Erythroblast (primary cell): ENCODE results near the gene DENR.

Experiments
- GATA1 ChIP-seq: IDR thresholded peaks from 2 replicates; pipeline ENCODE4 v1.6.1; 2011; ENCODE audit warnings: low read depth, mild to moderate bottlenecking, control low read depth, low read length, moderate library complexity
- POLR2A ChIP-seq: IDR thresholded peaks from 2 replicates; pipeline ENCODE4 v1.6.1; 2011; ENCODE audit warnings: mild to moderate bottlenecking, low read length

GRCh38 chr12:122811777-122812176 is 59.2 kb downstream of the DENR start:
- TF ChIP-seq POLR2A (no peak), GATA1 (no peak)
